GM12872 (cell line): Measurements from ENCODE around the gene RGS9.

ENCODE experiments used
- CTCF ChIP-seq: IDR thresholded peaks from 3 replicates; pipeline ENCODE4 v1.5.1; 2011; ENCODE audit warnings: low read depth, mild to moderate bottlenecking, low read length, moderate library complexity; ENCODE audit not compliant: insufficient read depth

RGS9 gene

GRCh38 chr17:65154770-65155589 is 17.8 kb downstream of the RGS9 start:
- no peak for TF ChIP-seq CTCF

- TF ChIP-seq CTCF, result no peak
Observed at GRCh38 chr17:65155622-65156021, 18.5 kb downstream of the RGS9 start.

GRCh38 chr17:65156185-65156834 is 19.1 kb downstream of the RGS9 start:
- no peak for TF ChIP-seq CTCF

DNA sequence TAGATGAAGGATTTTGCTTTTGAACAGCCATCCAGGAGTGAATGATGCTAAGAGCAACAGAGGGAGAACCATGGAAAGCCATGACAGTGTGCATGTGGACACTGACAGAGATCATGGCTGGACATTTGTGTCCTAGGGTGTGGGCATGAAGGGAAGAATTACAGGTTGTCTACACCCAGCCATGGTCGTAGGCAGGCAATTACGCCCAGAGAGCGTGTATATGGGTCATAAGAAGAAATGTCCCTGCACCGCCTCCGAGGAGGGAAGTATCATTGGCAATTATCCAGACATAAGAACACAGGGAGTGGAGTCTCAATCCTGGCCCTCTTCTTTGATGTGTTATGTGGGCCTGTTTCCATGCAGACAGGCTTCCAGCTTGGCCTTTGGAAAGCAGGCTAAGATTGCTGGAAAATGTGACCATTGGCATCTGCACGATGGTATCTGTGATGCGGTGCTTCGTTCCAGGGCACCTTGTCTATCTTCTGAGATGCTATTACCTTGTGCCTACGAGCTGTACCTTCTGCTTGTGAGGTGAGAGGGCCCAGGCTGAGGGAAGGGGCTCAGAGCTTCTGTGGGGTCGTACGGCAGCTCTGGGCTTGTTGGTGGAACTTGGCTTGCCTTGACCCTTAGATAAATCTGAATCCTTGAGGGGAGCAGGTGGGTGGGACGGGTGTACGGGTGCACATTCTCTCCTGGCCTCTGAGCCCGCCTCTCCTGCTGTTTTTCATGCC is 19.8 kb downstream of the RGS9 start:
- TF ChIP-seq CTCF, result no peak

- TF ChIP-seq CTCF, result no peak
Observed at GRCh38 chr17:65158041-65158440, 20.9 kb downstream of the RGS9 start.

GRCh38 chr17:65158622-65159021 is 21.5 kb downstream of the RGS9 start:
- TF ChIP-seq CTCF, result no peak

GRCh38 chr17:65160516-65160915 is 23.3 kb downstream of the RGS9 start:
- TF ChIP-seq CTCF, result no peak
